ENCODE data around the gene VTI1A.
"Not testable (repeated sequence)": the region's sequence is repeated elsewhere in the genome, so short reads cannot be mapped to it uniquely, and the experiment has no call there.

VTI1A gene

DNA sequence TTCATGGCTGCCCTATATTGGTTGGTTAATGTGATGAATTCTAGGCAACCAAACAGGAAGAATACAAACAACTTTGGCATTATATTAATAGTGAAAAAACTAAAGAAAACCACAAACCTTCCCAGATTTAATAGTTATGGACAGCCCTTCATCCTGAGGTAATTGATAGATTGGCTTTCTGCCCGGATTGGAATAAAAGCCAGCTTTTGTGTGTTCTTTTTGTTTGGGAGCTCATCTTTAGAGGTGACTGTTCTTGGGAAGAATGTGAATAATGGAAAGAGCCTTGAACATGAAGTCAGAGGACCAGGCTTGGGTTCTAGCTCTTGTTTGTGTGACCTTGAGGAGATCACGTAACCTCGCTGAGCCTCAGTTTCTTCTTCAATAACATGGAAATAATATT is 92.3 kb downstream of the VTI1A start:
- no peaks in the 10 kb centered on the region for H3F3A ChIP-seq (ENCODE audit: low read depth)

DNA sequence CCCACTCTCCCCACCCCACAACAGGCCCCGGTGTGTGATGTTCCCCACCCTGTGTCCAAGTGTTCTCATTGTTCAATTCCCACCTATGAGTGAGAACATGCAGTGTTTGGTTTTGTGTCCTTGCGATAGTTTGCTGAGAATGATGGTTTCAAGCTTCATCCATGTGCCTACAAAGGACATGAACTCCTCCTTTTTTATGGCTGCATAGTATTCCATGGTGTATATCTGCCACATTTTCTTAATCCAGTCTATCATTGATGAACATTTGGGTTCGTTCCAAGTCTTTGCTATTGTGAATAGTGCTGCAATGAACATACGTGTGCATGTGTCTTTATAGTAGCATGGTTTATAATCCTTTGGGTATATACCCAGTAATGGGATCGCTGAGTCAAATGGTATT is 95.8 kb downstream of the VTI1A start:
- not testable (repeated sequence) for H3F3A ChIP-seq (ENCODE audit: low read depth); H2AFZ ChIP-seq (ENCODE audit: low read length); H3K27me3 ChIP-seq (ENCODE audit: insufficient read depth, low read length, poor library complexity, severe bottlenecking); H4K20me1 ChIP-seq (ENCODE audit: insufficient read depth, low read length, poor library complexity, severe bottlenecking); H3K4me3 ChIP-seq (ENCODE audit: low read length, poor library complexity, severe bottlenecking); H3K4me1 ChIP-seq (ENCODE audit: insufficient read depth, low read length, poor library complexity, severe bottlenecking); H3K9me3 ChIP-seq (ENCODE audit: insufficient read depth, low read depth, low read length); H3K9me2 ChIP-seq (replicated peaks; ENCODE audit: low read depth, low read length); H3K4me2 ChIP-seq (ENCODE audit: low read depth, low read length, poor library complexity, severe bottlenecking); H3K9ac ChIP-seq (ENCODE audit: low read depth, low read length, poor library complexity, severe bottlenecking); H3K79me2 ChIP-seq (ENCODE audit: insufficient read depth, low read length)
- peaks cover 22% of the 10 kb centered on the region; the same call in 1 of the 2 replicates for H3K36me3 ChIP-seq (ENCODE audit: insufficient read depth, low read length)

More for the DNA sequence above, 92.3 kb downstream of the VTI1A start:
- Histone ChIP-seq H3K79me2 (ENCODE audit: insufficient read depth, low read length) (no peaks in the 10 kb centered on the region), H3K9me2 (replicated peaks; ENCODE audit: low read depth, low read length) (no peaks in the 10 kb centered on the region), H3K9me3 (ENCODE audit: insufficient read depth, low read depth, low read length) (no peaks in the 10 kb centered on the region), H3K36me3 (ENCODE audit: insufficient read depth, low read length) (peaks cover 22% of the 10 kb centered on the region; the same call in 1 of the 2 replicates), H3K9ac (ENCODE audit: low read depth, low read length, poor library complexity, severe bottlenecking) (no peak overlapping the region), H3K4me1 (ENCODE audit: insufficient read depth, low read length, poor library complexity, severe bottlenecking) (peaks cover 10% of the 10 kb centered on the region), H3K27me3 (ENCODE audit: insufficient read depth, low read length, poor library complexity, severe bottlenecking) (no peaks in the 10 kb centered on the region), H3K4me3 (ENCODE audit: low read length, poor library complexity, severe bottlenecking) (no peak overlapping the region), H3K4me2 (ENCODE audit: low read depth, low read length, poor library complexity, severe bottlenecking) (no peak overlapping the region), H2AFZ (ENCODE audit: low read length) (no peak overlapping the region), H4K20me1 (ENCODE audit: insufficient read depth, low read length, poor library complexity, severe bottlenecking) (no peaks in the 10 kb centered on the region)
- TF ChIP-seq EZH2phosphoT487 (IDR thresholded peaks at IDR 0.05; ENCODE audit: borderline replicate concordance) = no peak
- TF ChIP-seq, protein P1, sequence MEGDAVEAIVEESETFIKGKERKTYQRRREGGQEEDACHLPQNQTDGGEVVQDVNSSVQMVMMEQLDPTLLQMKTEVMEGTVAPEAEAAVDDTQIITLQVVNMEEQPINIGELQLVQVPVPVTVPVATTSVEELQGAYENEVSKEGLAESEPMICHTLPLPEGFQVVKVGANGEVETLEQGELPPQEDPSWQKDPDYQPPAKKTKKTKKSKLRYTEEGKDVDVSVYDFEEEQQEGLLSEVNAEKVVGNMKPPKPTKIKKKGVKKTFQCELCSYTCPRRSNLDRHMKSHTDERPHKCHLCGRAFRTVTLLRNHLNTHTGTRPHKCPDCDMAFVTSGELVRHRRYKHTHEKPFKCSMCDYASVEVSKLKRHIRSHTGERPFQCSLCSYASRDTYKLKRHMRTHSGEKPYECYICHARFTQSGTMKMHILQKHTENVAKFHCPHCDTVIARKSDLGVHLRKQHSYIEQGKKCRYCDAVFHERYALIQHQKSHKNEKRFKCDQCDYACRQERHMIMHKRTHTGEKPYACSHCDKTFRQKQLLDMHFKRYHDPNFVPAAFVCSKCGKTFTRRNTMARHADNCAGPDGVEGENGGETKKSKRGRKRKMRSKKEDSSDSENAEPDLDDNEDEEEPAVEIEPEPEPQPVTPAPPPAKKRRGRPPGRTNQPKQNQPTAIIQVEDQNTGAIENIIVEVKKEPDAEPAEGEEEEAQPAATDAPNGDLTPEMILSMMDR (conservative IDR thresholded peaks at IDR 0.05; ENCODE audit: low read length) = no peak

- H4K20me1 ChIP-seq (ENCODE audit: insufficient read depth, low read length, poor library complexity, severe bottlenecking) = no peaks in the 10 kb centered on the region
- no peaks in the 10 kb centered on the region for H3K27me3 ChIP-seq (ENCODE audit: insufficient read depth, low read length, poor library complexity, severe bottlenecking)
- TF ChIP-seq EZH2phosphoT487 (IDR thresholded peaks at IDR 0.05; ENCODE audit: borderline replicate concordance) = no peak
- TF ChIP-seq, protein P1 (conservative IDR thresholded peaks at IDR 0.05; ENCODE audit: low read length) = no peak
- H3K9ac ChIP-seq (ENCODE audit: low read depth, low read length, poor library complexity, severe bottlenecking) = no peak overlapping the region
- no peak overlapping the region for H3K4me2 ChIP-seq (ENCODE audit: low read depth, low read length, poor library complexity, severe bottlenecking)
- no peaks in the 10 kb centered on the region for H3K79me2 ChIP-seq (ENCODE audit: insufficient read depth, low read length)
- no peak overlapping the region for H2AFZ ChIP-seq (ENCODE audit: low read length)
- H3K4me1 ChIP-seq (ENCODE audit: insufficient read depth, low read length, poor library complexity, severe bottlenecking) = no peaks in the 10 kb centered on the region
- H3F3A ChIP-seq (ENCODE audit: low read depth) = no peaks in the 10 kb centered on the region
- H3K36me3 ChIP-seq (ENCODE audit: insufficient read depth, low read length) = no peaks in the 10 kb centered on the region
- H3K9me2 ChIP-seq (replicated peaks; ENCODE audit: low read depth, low read length) = no peaks in the 10 kb centered on the region
- H3K9me3 ChIP-seq (ENCODE audit: insufficient read depth, low read depth, low read length) = no peaks in the 10 kb centered on the region
- no peak overlapping the region for H3K4me3 ChIP-seq (ENCODE audit: low read length, poor library complexity, severe bottlenecking)
These were observed 99.5 kb downstream of the VTI1A start for GRCh38 chr10:112546474-112546873.

DNA sequence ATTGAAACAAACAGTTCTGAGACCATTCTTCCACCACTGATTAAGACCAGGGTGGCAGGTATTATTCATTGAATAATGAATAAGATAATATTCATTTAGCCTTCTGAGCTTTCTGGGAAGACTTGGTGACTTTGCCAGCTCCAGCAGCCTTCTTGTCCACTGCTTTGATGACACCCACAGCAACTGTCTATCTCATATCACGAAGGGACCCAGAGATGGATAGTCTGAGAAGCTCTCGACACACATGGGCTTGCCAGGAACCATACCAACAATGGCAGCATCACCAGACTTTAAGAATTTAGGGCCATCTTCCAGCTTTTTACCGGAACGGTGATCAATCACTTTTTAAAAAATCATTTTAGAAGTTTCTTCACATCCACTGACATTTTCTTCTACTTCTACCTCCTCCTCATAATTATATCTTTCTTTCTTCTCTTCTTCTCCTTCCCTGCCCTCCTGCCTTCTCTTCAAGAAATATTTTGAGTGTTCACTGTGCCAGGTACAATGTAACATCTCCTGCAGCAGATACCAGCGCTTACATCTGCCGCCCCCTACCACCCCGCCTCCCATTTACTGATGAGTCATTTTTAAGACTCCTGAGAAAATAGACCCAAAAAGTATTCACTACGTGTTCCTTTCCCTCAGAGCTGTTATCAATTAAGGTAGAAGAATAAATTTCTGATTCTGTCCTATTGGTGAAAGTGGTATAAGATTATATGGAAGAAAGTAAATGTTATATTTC is 101.7 kb downstream of the VTI1A start:
- Histone ChIP-seq H3K9ac (ENCODE audit: low read depth, low read length, poor library complexity, severe bottlenecking) (no peak overlapping the region), H3K4me3 (ENCODE audit: low read length, poor library complexity, severe bottlenecking) (no peak overlapping the region), H3K9me3 (ENCODE audit: insufficient read depth, low read depth, low read length) (no peaks in the 10 kb centered on the region), H3K9me2 (replicated peaks; ENCODE audit: low read depth, low read length) (no peaks in the 10 kb centered on the region), H4K20me1 (ENCODE audit: insufficient read depth, low read length, poor library complexity, severe bottlenecking) (no peaks in the 10 kb centered on the region), H2AFZ (ENCODE audit: low read length) (no peak overlapping the region), H3F3A (ENCODE audit: low read depth) (no peaks in the 10 kb centered on the region), H3K4me1 (ENCODE audit: insufficient read depth, low read length, poor library complexity, severe bottlenecking) (no peaks in the 10 kb centered on the region), H3K4me2 (ENCODE audit: low read depth, low read length, poor library complexity, severe bottlenecking) (no peak overlapping the region), H3K36me3 (ENCODE audit: insufficient read depth, low read length) (no peaks in the 10 kb centered on the region), H3K27me3 (ENCODE audit: insufficient read depth, low read length, poor library complexity, severe bottlenecking) (no peaks in the 10 kb centered on the region), H3K79me2 (ENCODE audit: insufficient read depth, low read length) (no peaks in the 10 kb centered on the region)
- TF ChIP-seq, protein P1 (conservative IDR thresholded peaks at IDR 0.05; ENCODE audit: low read length) = no peak
- TF ChIP-seq EZH2phosphoT487 (IDR thresholded peaks at IDR 0.05; ENCODE audit: borderline replicate concordance) = no peak

All from Loucy (cell line).